Hematopoietic multipotent progenitor cell treated with erythropoietin and hydrocortisone succinate and interleukin-3 and kit ligand, for 15 days (in vitro differentiated cells): ENCODE results near the gene TCF4.

ENCODE experiments used
- DNase-seq: peaks from one replicate; pipeline ENCODE4 v3.0.0-alpha.2; 2015; ENCODE audit warnings: low spot score

TCF4 gene

DNA sequence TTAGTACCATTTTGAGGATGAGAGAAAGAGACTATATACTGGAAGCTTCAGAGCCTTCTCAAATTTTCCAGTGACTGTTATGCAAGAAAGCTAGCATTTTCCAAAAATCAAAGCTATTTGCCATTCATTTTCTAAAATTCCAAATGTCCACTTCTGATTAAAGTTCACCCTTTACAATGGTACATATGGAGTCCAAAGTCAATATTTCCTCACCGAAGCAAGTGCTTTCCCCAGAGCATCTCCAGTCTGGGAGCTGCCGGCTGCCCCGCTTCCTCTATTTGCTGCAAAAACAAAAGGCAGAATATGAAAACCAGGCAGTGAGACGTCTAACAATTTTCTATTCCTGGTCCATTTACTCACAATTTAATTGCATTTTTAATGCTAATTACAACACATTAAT is 326.7 kb downstream of the TCF4 start:
- no peak for DNase-seq

- DNase-seq = no peak
Observed at GRCh38 chr18:55258088-55258487, 329.9 kb downstream of the TCF4 start.

- DNase-seq = no peak
Observed at GRCh38 chr18:55256929-55257289, 331.1 kb downstream of the TCF4 start.

DNA sequence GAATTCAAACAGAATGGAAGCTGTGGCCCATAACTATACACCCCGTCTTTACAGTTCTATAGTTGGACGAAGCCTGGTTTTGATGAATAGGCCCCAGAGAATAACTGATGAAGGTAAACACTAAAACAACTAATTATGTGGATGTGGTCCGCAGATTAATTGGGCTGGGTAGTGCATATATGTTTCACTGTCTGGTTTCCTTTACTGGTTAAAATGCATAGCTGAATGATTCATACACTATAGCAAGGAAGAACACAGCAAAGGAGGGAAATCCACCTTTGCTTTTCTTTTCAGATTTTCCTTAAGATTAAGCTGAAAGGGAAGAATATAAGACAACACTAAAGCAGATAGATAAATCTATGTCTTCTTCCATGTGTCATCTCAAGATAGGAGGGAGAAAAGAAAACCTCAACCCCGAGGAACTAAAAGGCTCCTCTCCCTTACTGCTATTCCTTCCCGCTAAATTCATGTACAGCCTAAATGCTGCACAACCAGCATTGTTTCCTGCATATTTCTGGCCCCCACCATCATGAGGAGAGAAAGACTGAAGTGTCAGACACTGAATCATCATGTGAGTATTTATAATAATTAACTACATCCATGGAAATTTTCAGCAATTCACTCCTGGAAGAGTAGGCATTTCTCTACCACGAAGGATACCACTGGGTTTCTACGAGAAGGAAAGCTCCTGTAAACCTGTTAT is 331.6 kb downstream of the TCF4 start:
- no peak for DNase-seq

- DNase-seq = no peak
Observed at GRCh38 chr18:55253814-55254213, 334.2 kb downstream of the TCF4 start.

DNA sequence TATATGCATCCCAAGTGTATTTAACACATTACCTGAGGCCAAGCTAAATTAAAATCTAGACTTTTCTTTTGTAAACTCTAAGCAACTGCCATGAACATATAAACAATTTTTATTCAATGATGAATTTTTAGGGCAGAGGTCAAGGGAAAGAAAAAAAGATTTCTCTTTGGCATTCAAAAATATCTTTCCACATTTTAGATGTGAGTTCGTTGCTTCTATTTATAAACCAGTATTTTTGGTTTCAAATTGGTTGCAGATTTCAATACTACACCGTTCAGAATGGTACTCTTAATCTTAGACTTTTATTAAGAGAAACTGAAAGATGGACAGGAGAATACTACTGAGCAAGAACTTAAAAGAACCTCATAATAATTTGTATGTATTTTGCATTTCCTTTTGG is 335.1 kb downstream of the TCF4 start:
- no peak for DNase-seq

- DNase-seq = no peak
Observed at GRCh38 chr18:55252053-55252675, 335.8 kb downstream of the TCF4 start.

- DNase-seq = no peak
Observed at GRCh38 chr18:55251254-55251971, 336.6 kb downstream of the TCF4 start.

DNA sequence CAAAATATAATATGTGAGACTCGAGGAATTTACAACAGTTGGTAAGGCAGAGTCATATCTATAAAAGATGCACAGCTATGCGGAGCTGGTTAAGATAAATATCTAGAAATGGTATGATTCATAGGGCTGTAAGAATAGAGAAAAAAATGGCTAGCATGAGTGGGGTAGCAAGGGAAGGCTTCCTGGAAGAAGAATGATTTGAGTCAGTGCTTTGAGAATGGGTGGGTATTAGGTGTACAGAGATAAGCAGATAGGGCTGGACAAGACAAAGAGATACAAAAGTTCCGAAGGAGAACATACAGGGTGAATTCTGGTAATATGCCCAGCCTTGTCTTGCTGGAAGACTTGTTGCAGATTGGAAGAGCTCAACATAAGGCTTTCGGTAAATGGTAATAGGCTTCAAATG is 337.2 kb downstream of the TCF4 start:
- no peak for DNase-seq

GRCh38 chr18:55249550-55249949 is 338.4 kb downstream of the TCF4 start:
- DNase-seq = no peak

DNA sequence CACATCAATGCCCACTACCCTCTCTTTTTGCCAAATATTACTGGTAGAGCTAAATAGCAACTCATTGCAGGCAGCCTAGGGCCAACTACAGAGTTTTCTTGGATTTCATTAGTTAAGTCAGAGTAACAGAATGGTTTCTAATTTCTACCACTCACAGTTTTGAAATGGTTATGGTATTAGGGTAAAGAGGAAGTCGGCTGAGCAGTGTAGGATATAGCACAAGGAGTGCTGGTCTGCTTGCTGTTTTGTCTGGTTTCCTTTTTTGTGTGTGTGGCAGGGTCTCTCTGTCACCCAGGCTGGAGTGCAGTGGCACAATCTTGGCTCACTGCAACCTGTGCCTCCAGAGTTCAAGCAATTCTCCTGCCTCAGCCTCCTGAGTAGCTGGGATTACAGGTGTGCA is 339.5 kb downstream of the TCF4 start:
- DNase-seq = no peak

GRCh38 chr18:55247032-55247431 is 341.0 kb downstream of the TCF4 start:
- DNase-seq = no peak

DNA sequence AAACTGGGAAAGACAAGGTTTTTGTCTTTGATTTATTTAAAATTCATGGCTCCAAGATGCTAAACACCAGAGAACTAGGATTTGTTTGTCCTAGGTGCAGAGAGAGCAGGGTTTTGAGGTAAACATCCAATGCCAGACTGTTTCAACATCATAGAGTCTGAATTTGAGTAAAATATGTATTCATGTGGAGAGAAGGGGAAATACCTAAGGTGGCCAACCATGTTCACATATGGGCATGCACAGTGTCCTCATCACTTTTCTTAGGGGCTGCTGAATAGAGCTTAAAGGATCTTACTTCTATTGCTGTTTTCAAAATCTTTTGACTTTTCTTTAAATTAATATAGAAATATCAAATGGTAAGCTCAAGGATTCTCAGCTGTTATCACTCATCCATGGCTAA is 341.7 kb downstream of the TCF4 start:
- DNase-seq = no peak

- DNase-seq = no peak
Observed at GRCh38 chr18:55245211-55245614, 342.8 kb downstream of the TCF4 start.

DNA sequence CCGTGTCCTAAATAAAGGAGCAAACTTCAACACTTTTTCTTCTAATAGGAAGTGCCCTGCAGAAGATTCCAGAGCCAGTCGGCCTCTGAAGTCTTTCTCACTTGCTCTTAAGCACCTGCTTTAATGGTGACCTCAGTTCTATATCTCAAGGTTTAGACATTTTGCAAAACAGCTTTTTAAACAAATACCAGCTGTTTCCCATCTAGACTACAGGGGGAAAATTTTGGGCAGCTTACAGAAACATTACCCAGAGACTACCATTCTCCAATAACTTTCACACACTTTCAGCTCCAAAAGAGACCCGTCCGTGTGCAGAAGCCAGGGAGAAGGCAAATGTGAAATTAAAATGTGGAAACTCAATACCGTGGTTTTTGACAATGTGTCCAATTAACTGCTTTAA is 343.4 kb downstream of the TCF4 start:
- DNase-seq = no peak

DNA sequence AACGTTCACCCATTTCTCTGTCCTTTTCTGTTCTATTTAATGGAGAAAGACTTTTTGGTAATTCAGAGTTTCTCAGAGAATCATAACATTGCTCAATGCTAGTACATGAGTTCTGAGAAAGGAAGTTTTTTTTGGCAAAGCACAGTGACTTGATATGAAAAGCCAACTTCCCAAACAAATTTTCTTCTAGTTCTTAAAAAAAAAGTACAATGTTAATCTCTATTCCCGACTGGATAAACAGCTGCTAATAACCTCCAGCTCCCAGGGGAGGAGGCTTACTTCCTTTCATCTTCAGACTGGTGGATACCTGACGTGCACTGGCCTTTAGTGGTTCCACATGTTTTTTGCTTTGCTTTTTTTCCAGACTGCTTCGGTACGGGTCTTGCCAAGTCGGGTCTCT is 344.1 kb downstream of the TCF4 start:
- DNase-seq = no peak

DNA sequence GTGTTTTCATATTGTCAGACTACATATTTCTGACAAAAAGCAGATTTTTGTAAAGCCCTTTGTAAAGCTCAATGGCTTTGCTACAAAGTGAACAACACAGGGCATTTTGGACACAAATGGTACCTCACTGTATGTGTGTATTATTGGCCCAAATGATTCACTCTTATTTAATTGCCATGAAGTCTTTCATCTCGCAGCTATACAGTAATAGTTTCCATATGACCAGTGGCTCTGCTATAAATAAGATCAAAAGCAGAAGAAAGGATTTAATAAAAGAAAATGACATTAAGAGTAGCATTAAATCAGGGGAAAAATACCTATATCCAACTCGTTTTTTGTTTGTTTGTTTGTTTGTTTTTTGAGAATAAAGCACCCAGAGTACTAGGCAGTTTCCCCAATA is 344.7 kb downstream of the TCF4 start:
- no peak for DNase-seq

- DNase-seq = no peak
Observed at GRCh38 chr18:55240978-55241377, 347.0 kb downstream of the TCF4 start.

DNA sequence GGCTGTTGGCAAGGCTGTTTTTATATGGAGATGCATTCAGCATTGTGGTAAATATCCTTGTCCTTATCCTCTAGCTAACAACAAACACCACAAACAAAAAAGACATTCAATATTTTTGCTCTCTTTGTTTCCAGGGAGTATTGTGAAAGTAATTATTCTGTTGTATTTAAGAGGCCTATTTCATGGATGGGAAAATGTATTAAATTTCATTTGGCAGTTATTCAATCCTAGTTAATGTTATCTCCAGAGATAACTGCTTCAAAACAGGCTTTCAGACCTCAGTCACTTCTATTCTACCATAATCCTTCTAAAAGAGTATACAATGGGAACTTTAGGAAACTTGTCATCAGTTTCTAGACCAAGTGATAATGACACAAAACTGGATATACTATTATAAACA is 348.3 kb downstream of the TCF4 start:
- no peak for DNase-seq

DNA sequence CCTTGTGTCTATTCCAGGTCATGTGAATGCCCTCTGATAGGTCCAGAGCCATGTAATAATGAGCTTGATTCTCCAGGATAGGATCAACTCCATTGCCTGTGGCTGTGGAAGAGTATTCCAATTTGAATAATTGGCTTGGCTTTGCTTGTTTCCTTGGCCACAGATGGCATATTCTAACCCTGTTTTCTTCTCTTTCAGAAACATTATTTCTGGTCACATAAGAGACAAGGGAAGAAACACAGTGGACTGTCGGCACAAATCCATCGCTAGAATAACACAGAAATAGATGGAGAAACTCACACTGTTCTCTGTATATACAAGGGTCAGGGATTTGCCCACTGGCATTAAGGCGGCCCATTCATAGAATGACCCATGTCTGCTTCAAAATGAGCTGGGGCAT is 350.3 kb downstream of the TCF4 start:
- no peak for DNase-seq

- no peak for DNase-seq
Observed at GRCh38 chr18:55236150-55236931, 351.7 kb downstream of the TCF4 start.

- no peak for DNase-seq
Observed at GRCh38 chr18:55235094-55235461, 352.9 kb downstream of the TCF4 start.
